Activated naive CD4-positive, alpha-beta T cell treated with Interleukin-2 at 50 U/mL for 16 hours (primary cell): Measurements from ENCODE around the gene SUN1.
"Not testable (repeated sequence)": the region's sequence is repeated elsewhere in the genome, so short reads cannot be mapped to it uniquely, and the experiment has no call there.

Source experiments
- DNase-seq: peaks from one replicate; pipeline ENCODE4 v3.0.0-alpha.2; 2020

SUN1 gene

DNA sequence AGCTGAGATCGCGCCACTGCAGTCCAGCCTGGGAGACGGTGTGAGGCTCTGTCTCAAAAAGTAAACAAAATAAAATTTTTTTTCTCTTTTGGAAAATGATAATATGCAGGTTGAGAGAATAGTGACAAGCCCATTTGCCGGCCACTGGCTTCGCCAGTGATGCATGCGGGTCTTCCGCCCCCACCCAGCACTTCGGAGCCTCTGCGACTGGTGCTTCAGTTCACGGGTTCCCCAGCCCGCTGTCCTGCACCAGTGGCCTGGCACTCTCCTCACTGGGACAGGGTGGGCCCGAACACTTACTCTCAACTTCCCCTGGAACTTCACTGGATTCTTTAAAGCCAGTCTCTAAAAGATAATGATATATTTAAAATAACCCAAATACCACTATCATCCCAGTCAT lies 2.7 kb downstream of the SUN1 start:
- DNase-seq: no peak

DNA sequence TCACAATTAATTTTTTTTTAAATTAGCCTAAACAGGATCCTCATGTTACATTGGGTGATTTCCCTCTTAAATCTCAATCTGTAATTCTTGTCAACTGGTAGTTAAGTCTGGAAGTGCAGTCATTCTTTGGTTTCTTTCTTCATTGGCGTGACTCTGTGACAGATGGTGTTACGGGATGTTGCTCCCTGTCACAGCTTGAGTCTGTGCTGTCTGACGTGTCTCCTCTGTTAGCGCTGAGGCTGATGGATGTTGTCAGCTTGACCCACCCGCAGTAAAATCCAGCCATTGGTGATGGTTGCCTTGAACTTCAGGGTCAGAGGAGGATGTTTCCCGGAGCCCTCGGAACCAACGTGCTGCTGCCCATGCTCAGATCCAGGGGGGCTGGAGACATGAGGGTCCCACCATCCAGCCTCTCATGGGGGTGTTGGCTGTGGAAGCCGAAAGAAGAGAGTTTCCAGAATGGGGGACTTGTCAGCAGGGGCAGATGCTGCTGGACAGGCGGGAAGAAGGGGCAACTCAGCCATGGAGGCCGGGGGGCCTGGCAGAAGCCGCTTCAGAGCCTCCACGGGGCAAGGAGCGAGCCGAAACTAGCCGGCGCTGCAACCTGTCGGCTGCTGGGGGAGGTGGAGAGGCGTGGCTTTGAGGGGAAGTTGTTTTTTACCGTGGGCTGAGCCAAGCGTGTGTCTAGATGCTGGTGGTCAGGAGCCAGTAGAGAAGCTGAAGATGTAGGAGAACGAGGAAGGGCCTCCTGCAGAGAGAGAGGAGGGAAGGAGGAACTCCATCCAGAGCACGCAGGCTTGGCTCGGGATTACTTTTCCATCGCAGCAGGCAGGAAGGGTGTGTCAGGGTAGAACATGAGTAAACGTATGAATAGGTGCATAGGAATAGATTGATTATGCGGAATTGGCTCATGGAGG lies 3.5 kb downstream of the SUN1 start:
- DNase-seq: no peak

DNA sequence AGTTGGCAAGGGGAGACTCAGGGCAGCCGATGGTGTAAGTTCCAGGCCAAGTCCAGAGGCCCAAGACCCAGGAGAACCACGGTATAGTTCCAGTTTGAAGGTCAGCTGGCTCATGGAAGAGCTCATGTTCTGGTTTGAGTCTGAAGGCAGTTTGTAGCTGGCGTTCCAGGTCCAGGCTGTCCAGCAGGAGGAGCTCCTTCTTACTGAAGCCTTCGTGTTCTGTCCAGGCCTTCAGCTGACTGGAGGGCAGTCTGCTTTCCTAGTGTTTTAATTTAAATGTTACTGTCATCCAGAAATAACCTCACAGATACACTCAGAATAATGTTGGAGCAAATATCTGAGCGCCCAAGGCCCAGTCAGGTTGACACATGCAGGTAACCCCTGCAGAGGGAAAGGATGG lies 4.2 kb downstream of the SUN1 start:
- DNase-seq: no peak

DNA sequence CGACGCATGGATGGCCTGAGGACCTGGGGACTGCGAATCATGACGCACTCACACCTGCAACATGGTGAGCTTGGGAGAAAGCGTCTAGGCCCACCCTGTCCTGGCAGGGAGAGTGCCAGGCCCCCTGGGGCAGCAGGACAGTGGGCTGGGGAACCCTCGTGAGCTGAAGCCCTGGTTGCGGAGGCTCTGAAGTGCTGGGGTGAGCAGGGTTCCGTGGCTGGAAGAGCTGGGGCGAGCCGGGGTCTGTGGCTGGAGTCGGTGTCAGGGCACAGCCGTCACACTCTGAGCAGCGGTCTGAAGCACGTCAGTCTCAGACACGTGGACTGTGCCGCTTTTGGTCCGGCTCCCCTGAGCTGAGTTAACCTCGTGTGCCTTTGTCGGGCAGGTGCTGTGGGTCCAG lies 4.7 kb downstream of the SUN1 start:
- no peak for DNase-seq

DNA sequence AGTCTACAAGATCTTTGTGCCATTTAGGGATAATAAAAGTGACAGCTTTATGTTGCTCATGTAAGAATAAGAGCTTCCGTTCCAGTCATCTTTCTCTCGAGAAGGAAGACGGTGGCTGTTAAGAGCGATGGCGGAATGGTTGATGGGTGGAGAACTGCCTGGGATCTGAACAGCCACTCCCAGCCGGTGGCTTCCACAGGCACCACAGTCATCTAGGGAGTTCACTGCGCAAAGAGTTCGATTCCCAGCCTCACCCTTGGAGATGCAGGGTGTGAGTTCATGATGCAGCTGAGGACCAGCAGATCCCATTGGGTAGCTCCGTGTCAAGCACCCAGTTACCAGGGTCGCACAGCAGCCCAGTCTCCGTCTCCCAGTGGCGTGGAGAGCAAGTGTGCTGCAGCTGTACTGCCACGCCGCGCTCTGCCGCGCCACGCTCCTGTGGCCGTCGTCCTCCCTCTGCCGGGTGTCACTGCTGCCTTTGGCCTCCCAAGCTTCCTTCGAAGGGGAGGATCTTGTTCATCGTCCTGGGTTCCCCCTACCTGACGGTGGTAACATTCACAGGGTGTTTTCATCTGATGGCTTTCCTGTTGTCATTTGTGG lies 7.8 kb downstream of the SUN1 start:
- no peak for DNase-seq

DNA sequence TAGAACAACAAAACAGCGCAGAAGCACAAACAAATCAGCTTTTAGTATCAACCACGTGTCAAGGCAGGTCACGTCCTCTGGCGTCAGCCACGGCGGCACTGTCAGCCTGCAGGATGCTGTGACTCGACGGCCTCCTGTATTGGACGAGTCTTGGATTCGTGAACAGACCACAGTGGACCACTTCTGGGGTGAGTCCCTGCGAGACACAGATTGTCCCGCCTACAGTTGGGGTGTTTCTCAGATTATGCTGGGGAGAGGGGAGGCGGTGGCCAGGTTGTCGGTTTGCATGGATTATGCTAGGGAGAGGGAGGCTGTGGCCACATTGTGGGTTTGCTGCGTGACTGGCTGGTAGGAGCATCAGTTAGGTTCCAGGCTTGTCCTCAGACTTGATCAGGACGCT lies 9.7 kb downstream of the SUN1 start:
- no peak for DNase-seq

DNA sequence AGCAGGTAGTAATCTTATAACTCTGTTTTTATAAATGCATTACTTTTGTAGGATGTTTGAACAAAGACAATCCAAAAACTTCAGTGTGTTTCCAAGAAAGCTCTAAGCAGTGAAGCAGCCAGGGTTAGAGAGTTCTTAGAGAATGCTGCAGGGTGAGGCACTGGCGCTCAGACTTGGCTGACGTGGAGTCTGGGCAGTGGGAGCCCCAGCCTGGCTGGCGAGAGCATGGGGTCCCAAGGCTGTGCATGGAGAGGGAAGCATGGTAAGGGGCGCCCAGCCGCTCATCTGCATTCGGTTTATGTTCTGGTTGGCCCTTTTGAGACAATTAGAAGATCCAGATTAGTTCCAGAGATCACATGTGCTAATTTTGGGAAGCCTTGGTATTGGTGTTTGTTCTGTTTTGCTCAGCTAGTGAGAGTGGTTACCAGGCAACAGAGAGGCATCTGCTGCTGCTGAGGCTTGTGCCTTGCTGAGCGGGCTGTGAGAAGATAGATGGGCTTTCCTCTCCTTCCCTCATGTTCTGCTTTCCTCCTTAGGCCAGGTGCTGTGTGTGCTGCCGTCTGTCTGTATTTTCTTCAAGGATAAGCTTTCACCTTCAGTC lies 10.3 kb downstream of the SUN1 start:
- DNase-seq: no peak

DNA sequence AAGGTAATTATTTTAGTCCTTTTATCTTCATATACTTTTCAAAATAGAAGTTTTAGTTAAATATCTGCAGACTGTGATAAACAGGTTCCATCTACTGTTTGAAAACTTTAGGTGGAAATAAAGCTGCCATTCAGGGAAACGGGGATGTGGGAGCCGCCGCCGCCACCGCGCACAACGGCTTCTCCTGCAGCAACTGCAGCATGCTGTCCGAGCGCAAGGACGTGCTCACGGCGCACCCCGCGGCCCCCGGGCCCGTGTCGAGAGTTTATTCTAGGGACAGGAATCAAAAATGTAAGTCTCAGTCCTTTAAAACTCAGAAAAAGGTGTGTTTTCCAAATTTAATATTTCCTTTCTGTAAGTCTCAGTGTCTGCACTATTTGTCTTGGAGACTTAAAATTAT lies 11.0 kb downstream of the SUN1 start:
- DNase-seq: no peak

DNA sequence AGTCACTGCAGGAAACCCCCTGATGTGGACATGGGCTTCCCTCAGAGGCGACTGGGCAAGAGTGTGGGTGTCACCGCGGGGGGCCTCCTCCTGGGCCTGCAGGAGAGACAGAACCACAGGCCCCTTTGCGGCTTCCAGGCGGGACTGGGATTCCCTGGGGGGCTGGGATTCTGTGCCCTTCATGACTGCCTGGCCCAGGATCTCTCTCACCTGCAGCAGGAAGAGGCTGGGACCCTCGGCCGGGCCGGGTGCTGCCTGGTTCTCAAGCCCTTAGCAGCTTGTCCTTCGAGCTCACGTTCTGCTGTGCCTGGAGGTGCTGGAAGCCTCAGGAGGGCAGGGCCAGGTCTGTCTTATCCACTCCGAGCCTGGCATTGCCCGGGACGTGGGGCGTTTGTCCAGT lies 11.8 kb downstream of the SUN1 start:
- DNase-seq: no peak

DNA sequence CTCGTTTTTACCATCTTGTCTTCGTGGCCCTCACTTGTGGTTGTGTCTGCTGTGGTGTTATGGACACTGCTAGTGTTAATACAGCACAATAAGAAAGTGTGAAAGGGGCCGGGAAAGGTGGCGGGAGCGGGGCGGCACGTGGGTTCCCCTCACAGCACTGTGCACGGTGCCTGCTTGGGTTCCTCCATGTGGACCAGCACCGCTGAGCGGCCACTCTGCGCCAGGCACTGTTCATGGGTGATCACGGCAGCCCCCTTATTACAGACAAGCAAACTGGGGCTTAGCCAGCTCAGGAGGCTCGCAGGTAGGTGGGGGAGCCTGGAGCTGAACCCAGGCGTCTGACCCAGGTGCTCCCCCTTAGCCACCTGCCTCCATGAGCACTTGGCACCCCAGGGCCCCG lies 12.2 kb downstream of the SUN1 start:
- DNase-seq: no peak

DNA sequence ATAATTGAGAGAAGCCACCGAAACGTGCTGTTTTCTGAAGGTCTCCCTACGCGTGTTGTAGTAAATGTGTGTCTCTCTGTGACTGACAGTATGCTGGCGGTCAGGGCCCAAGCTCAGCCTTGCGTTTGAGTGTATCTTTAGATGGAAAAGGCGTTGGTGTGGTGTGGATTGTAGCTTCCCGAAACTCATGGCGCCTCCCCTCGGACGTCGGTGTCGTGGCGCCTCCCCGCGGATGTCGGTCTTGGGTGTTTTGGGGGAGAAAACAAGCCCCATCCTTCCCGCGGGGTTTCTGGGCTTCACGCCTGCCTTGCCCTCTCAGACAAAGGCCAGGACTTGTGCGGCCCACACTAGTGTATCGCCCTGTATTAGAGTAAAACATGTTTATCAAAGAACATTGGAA lies 12.8 kb downstream of the SUN1 start:
- no peak for DNase-seq

DNA sequence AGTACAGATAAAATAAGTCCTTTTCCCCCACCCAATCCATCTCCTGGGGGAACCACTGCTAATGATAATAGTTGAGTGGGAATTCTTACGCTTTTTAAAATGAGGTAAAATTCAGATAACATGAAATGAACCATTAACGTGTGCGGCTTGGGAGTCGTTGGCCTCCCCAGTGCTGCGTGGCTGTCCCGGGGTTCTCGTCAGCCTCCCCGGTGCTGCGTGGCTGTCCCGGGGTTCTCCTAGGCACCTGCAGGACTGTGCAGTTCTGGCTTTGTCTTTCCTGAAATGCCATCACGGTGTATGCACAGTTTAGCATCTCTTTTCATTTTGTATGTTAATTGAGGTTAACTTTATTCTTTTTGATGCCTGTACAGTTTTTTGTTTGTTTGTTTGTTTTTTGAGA lies 13.5 kb downstream of the SUN1 start:
- no peak for DNase-seq

DNA sequence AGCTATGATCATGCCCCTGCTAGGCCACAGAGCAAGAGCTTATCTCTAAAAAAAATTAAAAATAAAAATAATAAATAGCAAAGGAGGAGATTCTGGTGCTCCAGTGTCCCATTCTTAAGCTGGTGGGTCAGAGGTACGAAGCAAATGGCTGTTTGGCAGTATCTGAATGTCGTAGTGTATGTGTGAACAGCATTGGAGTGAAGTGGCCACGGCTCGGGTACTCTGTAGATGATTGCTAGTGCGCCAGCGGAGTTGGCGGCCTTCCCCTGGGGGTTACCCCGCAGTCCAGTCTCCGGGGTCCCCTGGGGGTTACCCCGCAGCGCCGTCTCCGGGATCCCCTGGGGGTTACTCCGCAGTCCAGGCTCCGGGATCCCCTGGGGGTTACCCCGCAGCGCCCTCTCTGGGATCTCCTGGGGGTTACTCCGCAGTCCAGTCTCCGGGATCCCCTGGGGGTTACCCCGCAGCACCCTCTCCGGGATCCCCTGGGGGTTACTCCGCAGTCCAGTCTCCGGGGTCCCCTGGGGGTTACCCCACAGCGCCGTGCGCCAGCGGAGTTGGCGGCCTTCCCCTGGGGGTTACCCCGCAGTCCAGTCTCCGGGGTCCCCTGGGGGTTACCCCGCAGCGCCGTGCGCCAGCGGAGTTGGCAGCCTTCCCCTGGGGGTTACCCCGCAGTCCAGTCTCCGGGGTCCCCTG lies 14.8 kb downstream of the SUN1 start:
- not testable (repeated sequence) for DNase-seq

DNA sequence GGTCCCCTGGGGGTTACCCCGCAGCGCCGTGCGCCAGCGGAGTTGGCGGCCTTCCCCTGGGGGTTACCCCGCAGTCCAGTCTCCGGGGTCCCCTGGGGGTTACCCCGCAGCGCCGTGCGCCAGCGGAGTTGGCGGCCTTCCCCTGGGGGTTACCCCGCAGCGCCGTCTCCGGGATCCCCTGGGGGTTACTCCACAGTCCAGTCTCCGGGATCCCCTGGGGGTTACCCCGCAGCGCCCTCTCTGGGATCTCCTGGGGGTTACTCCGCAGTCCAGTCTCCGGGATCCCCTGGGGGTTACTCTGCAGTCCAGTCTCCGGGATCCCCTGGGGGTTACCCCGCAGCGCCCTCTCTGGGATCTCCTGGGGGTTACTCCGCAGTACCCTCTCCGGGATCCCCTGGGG lies 15.5 kb downstream of the SUN1 start:
- not testable (repeated sequence) for DNase-seq

DNA sequence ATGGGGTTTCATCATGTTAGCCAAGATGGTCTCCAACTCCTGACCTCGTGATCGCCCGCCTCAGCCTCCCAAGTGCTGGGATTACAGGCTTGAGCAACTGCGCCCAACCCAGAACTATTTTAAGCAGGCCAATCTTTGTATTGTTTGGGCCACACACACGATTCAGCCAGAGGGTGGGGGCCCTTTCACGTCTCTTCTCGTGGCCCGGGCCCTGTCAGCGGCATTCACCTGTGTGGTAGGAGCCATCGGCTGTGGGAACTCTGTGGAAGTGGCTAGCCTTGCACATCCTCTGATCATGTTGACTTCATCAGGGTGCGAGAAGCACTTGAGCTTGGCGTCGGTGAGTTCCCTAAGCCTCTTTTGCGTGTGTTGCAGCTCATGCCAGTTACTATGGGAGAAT lies 16.9 kb downstream of the SUN1 start:
- no peak for DNase-seq

DNA sequence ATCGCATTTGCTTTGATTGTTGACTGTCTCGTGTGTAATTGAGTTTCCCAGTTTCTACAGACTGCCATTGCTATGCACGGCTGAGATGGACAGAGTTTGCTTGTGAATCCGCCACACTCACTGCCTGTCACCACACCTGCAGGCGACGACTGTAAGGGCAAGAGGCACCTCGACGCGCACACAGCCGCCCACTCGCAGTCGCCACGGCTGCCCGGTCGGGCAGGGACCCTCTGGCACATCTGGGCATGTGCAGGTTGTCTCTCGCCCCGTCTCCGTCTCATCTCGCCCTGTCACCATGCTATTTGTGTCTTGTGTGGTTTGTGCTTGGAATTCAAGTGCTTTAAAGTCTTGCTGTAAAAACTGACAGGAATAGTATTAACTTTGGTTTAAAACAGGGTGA lies 17.5 kb downstream of the SUN1 start:
- DNase-seq: no peak

DNA sequence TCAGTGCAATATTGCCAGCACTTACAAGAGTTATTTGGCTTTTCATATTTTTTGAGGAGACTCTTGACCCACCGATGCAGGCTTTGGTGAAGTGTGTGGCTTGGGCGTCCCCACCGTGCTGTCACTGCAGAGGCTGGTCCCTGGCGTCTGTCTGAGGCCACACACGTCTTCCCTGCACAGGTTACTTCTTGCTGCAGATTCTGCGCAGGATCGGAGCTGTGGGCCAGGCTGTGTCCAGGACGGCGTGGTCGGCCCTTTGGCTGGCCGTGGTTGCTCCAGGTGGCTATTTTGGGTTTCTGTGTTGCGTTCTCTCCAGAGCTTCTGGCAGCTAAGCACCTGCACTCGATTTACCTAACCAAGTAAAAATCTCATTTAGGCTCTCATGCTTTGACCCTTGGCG lies 18.9 kb downstream of the SUN1 start:
- DNase-seq: no peak

DNA sequence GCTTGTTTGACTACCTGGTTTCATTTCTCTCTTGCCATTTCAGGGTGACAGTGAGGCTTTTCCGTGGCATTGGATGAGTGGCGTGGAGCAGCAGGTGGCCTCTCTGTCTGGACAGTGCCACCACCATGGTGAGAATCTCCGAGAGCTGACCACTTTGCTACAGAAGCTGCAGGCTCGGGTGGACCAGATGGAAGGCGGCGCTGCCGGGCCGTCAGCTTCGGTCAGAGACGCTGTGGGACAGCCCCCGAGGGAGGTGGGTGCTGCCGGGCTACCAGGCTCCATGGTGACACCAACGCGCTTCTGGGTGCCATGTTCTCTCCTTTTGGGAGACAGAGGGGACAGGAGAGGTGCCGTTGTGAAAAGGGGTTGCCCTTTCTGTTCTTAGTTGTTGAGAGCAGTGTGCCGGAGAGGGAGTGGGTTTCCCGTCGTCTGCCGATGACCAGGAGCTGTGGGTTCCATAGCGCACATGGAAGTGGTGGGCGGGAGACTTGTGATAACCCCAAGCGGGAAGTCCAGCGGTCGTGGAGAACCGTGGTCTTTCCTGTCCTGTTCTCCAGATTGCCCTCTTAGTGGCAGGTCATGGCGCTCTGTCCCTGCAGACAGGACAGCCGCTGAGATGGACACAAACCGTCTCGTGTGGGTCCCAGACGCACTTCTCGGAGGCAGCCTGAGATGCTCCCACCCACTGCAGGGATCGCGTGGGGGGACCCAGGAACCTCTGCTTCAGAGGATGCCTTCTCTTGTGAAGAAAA lies 21.3 kb downstream of the SUN1 start:
- DNase-seq: no peak

DNA sequence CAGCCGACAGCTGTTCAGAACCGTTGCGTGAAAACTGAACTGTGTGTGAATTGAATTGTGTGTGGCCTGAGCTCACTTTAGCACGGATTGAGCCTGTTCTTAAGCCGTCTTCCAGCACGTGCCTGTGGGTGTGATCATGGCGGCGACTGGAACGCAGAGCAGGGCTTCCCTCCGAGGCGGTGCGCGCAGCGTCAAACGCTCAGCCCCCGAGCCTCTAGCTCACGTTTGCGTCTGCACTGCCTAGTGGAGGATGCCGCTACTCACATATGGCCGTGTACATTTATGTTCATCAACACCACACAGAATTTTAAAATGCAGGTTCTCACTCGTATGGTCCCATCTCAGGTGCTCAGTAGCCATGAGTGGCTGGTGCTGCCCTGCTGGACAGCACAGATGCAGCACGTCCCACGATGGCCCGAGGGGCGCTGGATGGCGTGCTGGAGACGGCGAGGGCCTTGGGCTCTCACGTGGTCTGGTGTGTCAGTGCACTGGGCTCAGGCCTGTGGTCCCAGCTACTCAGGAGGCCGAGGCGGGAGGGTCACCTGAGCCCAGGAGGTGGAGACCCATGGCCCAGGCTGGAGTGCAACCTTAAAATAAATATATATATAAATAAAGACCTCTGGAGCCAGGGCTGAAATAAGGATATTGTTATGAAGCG lies 22.0 kb downstream of the SUN1 start:
- DNase-seq: no peak

DNA sequence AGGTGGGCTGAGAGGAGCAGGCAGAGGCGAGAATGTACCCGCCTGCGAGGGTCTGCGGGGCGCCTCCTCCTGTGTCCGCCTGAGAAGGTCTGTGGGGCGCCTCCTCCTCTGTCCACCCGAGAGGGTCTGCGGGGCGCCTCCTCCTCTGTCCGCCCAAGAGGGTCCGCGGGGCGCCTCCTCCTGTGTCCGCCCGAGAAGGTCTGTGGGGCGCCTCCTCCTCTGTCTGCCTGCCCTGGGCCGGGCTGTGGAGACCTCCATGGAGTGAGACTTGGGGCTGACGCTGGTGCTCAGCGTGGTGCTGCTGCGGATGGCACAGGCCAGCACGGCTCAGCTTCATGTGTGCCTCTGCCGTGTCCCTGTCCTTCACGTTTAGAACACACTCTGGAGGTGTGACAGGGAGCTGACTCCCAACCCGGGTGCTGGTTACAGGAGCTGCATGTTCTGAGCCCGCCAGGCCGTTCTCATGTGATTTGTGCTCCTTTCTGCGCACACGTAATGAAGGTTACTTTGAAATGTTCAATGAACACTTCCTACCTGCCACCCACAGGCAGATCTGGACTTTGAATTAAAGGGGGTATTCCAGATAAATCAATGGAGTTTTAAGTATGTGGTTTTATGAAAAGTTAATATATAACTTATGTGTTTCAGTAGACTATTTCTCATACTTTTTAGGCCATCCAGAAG lies 23.6 kb downstream of the SUN1 start:
- no peak for DNase-seq

DNA sequence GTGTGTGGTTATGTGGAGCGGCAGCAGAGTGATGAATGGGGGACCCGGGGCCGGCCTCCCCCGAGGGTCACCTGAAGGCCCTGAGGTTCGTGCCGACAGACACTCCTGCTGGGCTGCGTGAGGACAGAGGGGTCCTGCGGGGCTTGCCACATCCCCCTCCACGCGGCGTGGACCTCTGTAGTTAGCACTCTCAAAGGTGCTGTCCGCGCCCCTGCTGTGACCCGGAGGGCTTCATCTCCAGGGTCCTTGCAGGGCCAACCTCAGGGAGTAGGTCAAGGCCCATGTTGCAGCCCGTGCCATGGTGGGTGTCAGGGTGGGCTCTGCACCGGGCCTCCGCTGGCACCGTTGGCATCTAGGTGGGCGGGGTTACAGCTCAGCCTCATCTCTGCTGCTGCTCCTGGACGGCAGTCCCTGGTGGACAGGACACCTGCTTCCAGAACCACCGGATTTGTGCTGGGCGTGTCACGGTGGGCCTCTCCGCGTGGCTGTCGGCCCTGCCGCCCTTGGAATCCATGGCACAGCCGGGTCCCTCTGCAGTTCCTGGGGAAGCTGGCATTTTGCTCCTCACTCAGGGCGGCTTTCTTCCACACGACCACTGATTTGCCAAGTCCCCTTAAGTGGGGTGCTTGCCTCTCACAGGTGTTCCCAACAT lies 24.3 kb downstream of the SUN1 start:
- DNase-seq: no peak
